Neuronal stem cell (in vitro differentiated cells): ENCODE results near the gene ZNF385B.

Experiments
- DNase-seq: peaks from one replicate; pipeline ENCODE4 v3.0.0-alpha.2; 2013; ENCODE audit warnings: low spot score
- H2AFZ ChIP-seq: one replicate; pipeline ENCODE4 v1.6.1; 2013; ENCODE audit warnings: mild to moderate bottlenecking, low read length, inconsistent platforms
- H2AK5ac ChIP-seq: 2 replicates; pipeline ENCODE4 v1.6.1; 2013; ENCODE audit warnings: low read depth, mild to moderate bottlenecking, inconsistent platforms, low read length, moderate library complexity, mixed read lengths
- H2BK120ac ChIP-seq: 2 replicates; pipeline ENCODE4 v1.6.1; 2013; ENCODE audit warnings: low read depth, mild to moderate bottlenecking, inconsistent platforms, low read length, moderate library complexity, mixed read lengths
- H2BK12ac ChIP-seq: one replicate; pipeline ENCODE4 v1.6.1; 2013; ENCODE audit warnings: low read length, inconsistent platforms
- H2BK15ac ChIP-seq: 2 replicates; pipeline ENCODE4 v1.6.1; 2013; ENCODE audit warnings: mild to moderate bottlenecking, low read length, inconsistent platforms, mixed read lengths
- H2BK5ac ChIP-seq: one replicate; pipeline ENCODE4 v1.6.1; 2013; ENCODE audit warnings: inconsistent platforms, mild to moderate bottlenecking, low read length, moderate library complexity
- H3K14ac ChIP-seq: one replicate; pipeline ENCODE4 v1.6.1; 2013; ENCODE audit warnings: low read length, inconsistent platforms
- H3K18ac ChIP-seq: 2 replicates; pipeline ENCODE4 v1.6.1; 2013; ENCODE audit warnings: low read length, inconsistent platforms
- H3K23ac ChIP-seq: 2 replicates; pipeline ENCODE4 v1.6.1; 2013; ENCODE audit warnings: low read depth, mild to moderate bottlenecking, mixed read lengths, low read length, inconsistent platforms; ENCODE audit not compliant: poor library complexity
- H3K27ac ChIP-seq: replicated peaks from 3 replicates; pipeline ENCODE4 v1.5.1; 2013; ENCODE audit warnings: low read length, inconsistent platforms
- H3K27me3 ChIP-seq, 3 experiments: 2 replicates each; pipeline ENCODE4 v1.6.1; 2013; ENCODE audit warnings: low read length in 3 of 3, mild to moderate bottlenecking in 2 of 3, inconsistent platforms in 1 of 3, low read depth in 1 of 3, mixed read lengths in 1 of 3, moderate library complexity in 1 of 3; ENCODE audit not compliant: control insufficient read depth in 3 of 3, insufficient read depth in 3 of 3
- H3K36me3 ChIP-seq, 2 donors: replicated peaks in 1 of 2; 2 replicates each; pipeline ENCODE4 v1.6.1; 2013; ENCODE audit warnings: low read length in 2 of 2; ENCODE audit not compliant: control insufficient read depth in 2 of 2, insufficient read depth in 2 of 2
- H3K4ac ChIP-seq: 2 replicates; pipeline ENCODE4 v1.6.1; 2013; ENCODE audit warnings: inconsistent platforms, mild to moderate bottlenecking, low read length, moderate library complexity
- H3K4me1 ChIP-seq, 2 donors: 1 replicate in 1 of 2; 2 replicates in 1 of 2; pipeline ENCODE4 v1.6.1; 2013; ENCODE audit warnings: low read length in 2 of 2, low read depth in 1 of 2; ENCODE audit not compliant: control insufficient read depth in 2 of 2, insufficient read depth in 1 of 2
- H3K4me2 ChIP-seq: one replicate; pipeline ENCODE4 v1.6.1; 2013; ENCODE audit warnings: mild to moderate bottlenecking, low read length, inconsistent platforms; ENCODE audit not compliant: insufficient read depth, poor library complexity, severe bottlenecking
- H3K4me3 ChIP-seq, 2 donors: 2 replicates each; pipeline ENCODE4 v1.5.1; 2013; ENCODE audit warnings: low read length in 2 of 2, mild to moderate bottlenecking in 2 of 2, inconsistent platforms in 1 of 2, moderate library complexity in 1 of 2
- H3K79me1 ChIP-seq: one replicate; pipeline ENCODE4 v1.6.1; 2013; ENCODE audit warnings: low read depth, mild to moderate bottlenecking, inconsistent platforms, low read length, moderate library complexity
- H3K9ac ChIP-seq: one replicate; pipeline ENCODE4 v1.6.1; 2013; ENCODE audit warnings: mild to moderate bottlenecking, low read depth, low read length, inconsistent platforms; ENCODE audit not compliant: poor library complexity
- H3K9me3 ChIP-seq, 2 donors: replicated peaks in 1 of 2; 2 replicates each; pipeline versions ENCODE3 to v1.6.1; 2013; ENCODE audit warnings: low read length in 2 of 2, mild to moderate bottlenecking in 2 of 2, inconsistent platforms in 1 of 2, low read depth in 1 of 2, mixed read lengths in 1 of 2, moderate library complexity in 1 of 2; ENCODE audit not compliant: control insufficient read depth in 2 of 2, insufficient read depth in 1 of 2
- H4K8ac ChIP-seq: one replicate; pipeline ENCODE4 v1.6.1; 2013; ENCODE audit warnings: low read depth, mild to moderate bottlenecking, inconsistent platforms, low read length, moderate library complexity
- H4K91ac ChIP-seq: one replicate; pipeline ENCODE4 v1.6.1; 2013; ENCODE audit warnings: low read length, low read depth, mild to moderate bottlenecking, inconsistent platforms; ENCODE audit not compliant: poor library complexity
- WGBS, 2 donors: extraction: QIAGEN DNeasy Blood & Tissue Kit; methylation state at CpG; one replicate each; pipeline ENCODE4 v1.1.7; 2013; ENCODE audit warnings: missing lambda C conversion rate in 2 of 2, mixed read lengths in 1 of 2; ENCODE audit not compliant: insufficient read length in 2 of 2, insufficient replicate concordance in 1 of 2; ENCODE audit errors: extremely low coverage in 2 of 2; 5-methylcytosine and 5-hydroxymethylcytosine counted together

ZNF385B gene

DNA sequence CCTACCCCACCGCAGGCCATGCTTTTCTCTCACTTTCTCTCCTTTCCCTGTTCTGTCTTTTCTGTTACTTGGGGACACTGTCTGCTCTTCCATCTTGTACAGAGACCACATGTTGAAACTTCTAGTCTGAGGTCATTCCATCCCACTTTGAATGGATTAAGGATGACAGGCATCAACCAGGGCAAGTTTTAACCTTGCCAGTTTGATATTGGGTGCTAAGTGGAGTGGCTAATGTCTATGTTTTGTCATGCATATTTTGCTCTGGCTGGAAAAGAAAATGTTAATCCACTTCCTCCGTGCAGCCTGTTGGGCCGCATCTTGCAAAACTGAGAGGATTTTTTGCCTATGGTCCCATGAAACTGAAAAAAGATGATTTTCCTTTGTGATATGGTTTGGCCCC is 391.3 kb downstream of the ZNF385B start:
- Histone ChIP-seq H2BK5ac (no peak overlapping the region), H2BK15ac (no peak overlapping the region), H2BK120ac (no peak overlapping the region), H3K4me2 (no peak overlapping the region), H3K14ac (no peak overlapping the region), H4K8ac (no peak overlapping the region), H3K18ac (no peak overlapping the region), H3K4ac (no peak overlapping the region), H2AFZ (peak overlapping the region; percentile 46), H4K91ac (no peak overlapping the region), H3K79me1 (no peaks in the 10 kb centered on the region), H3K4me3 (no peak overlapping the region), H3K36me3 (peaks cover 0 to 1% of the 10 kb centered on the region in 2 donors), H3K23ac (no peak overlapping the region), H2AK5ac (no peak overlapping the region), H3K9ac (no peak overlapping the region), H3K9me3 (no peaks in the 10 kb centered on the region), H3K27me3 (no peaks in the 10 kb centered on the region), H2BK12ac (no peak overlapping the region), H3K4me1 (no peaks in the 10 kb centered on the region), H3K27ac (no peak overlapping the region)
- DNase-seq = no peak
- no CpG with 5 or more reads among the region's 3 CpGs for WGBS, 2 donors

DNA sequence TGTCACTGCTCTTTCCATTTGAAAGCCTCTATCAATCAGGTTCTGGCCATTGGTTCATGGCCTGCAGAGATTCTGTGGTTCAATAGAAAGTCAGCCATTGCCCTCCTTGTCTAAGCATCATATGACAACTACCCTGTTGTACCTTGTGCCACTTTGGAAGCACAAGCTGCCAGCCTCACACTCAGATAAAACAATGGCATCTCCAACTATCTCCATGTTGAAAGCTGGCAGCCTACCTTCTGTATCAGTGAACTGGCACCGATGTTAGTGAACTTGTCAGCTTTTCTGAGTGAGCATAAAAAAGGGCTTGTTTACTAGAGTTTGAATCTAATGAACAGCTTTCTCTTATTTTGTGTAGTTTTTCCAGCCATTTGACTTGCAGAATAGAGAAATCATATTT is 393.5 kb downstream of the ZNF385B start:
- no peak overlapping the region for H3K23ac ChIP-seq
- peaks cover 0 to 2% of the 10 kb centered on the region in 2 donors for H3K9me3 ChIP-seq
- peaks cover 0 to 1% of the 10 kb centered on the region in 2 donors for H3K36me3 ChIP-seq
- no peak overlapping the region for H2BK120ac ChIP-seq
- H3K4me2 ChIP-seq = no peak overlapping the region
- no peak overlapping the region for H4K8ac ChIP-seq
- WGBS, 2 donors = no CpG with 5 or more reads among the region's 1 CpG
- no peak for DNase-seq
- no peak overlapping the region for H3K14ac ChIP-seq
- H4K91ac ChIP-seq = no peak overlapping the region
- no peak overlapping the region for H2BK12ac ChIP-seq
- no peak overlapping the region for H3K4ac ChIP-seq
- no peak overlapping the region for H3K18ac ChIP-seq
- no peak overlapping the region for H3K27ac ChIP-seq
- no peak overlapping the region for H2BK15ac ChIP-seq
- H2AK5ac ChIP-seq = no peak overlapping the region
- no peaks in the 10 kb centered on the region for H3K79me1 ChIP-seq
- no peak overlapping the region for H3K4me3 ChIP-seq
- H3K27me3 ChIP-seq = no peaks in the 10 kb centered on the region
- H2AFZ ChIP-seq = no peak overlapping the region
- H2BK5ac ChIP-seq = no peak overlapping the region
- H3K4me1 ChIP-seq = no peaks in the 10 kb centered on the region
- H3K9ac ChIP-seq = no peak overlapping the region

GRCh38 chr2:179467111-179467510 is 394.3 kb downstream of the ZNF385B start:
- no peak overlapping the region for H2BK12ac ChIP-seq
- no peak overlapping the region for H2BK120ac ChIP-seq
- H2AK5ac ChIP-seq = no peak overlapping the region
- no peak overlapping the region for H2BK15ac ChIP-seq
- H3K79me1 ChIP-seq = no peaks in the 10 kb centered on the region
- H4K8ac ChIP-seq = no peak overlapping the region
- no peak overlapping the region for H3K27ac ChIP-seq
- no peak overlapping the region for H2BK5ac ChIP-seq
- peaks cover 0 to 1% of the 10 kb centered on the region in 2 donors for H3K4me1 ChIP-seq
- H3K18ac ChIP-seq = no peak overlapping the region
- DNase-seq = no peak
- no peaks in the 10 kb centered on the region for H3K27me3 ChIP-seq
- no peak overlapping the region for H3K14ac ChIP-seq
- H2AFZ ChIP-seq = no peak overlapping the region
- no peak overlapping the region for H3K23ac ChIP-seq
- no peak overlapping the region for H3K9ac ChIP-seq
- H3K4me2 ChIP-seq = no peak overlapping the region
- H3K4ac ChIP-seq = no peak overlapping the region
- peaks cover 0 to 2% of the 10 kb centered on the region in 2 donors for H3K9me3 ChIP-seq
- H3K36me3 ChIP-seq = no peaks in the 10 kb centered on the region
- no peak overlapping the region for H3K4me3 ChIP-seq
- no peak overlapping the region for H4K91ac ChIP-seq

DNA sequence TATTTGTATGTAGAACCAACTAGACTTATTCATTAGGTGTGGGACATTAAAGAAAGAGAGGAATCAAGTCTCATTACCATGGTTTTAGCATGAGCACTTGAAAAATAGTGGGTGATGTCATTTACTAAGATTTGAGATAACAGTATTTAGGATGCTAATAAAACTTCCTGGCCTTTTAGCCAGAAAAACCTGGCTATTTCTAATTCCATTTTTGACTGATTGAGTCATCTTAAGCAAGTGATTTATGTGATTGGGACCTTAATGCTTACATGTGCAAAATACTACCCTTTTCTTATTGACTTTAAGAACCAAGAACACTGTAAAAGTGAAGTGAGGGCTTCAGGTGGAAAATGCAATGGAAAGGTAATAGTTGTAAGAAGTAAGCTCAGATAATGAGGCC is 400.0 kb downstream of the ZNF385B start:
- Histone ChIP-seq H4K91ac (no peak overlapping the region), H3K14ac (no peak overlapping the region), H3K36me3 (peaks cover 0 to 3% of the 10 kb centered on the region in 2 donors), H3K27me3 (no peaks in the 10 kb centered on the region), H3K4me2 (no peak overlapping the region), H3K9me3 (peaks cover 0 to 2% of the 10 kb centered on the region in 2 donors), H2BK120ac (no peak overlapping the region), H2AFZ (no peak overlapping the region), H3K4me3 (no peak overlapping the region), H3K9ac (no peak overlapping the region), H3K79me1 (no peaks in the 10 kb centered on the region), H3K4me1 (peaks cover 0 to 1% of the 10 kb centered on the region in 2 donors), H2AK5ac (no peak overlapping the region), H2BK15ac (no peak overlapping the region), H4K8ac (no peak overlapping the region), H2BK12ac (no peak overlapping the region), H3K18ac (no peak overlapping the region), H3K4ac (no peak overlapping the region), H2BK5ac (no peak overlapping the region), H3K27ac (no peak overlapping the region), H3K23ac (no peak overlapping the region)
- DNase-seq = no peak
